Measurements from ENCODE around the gene EEF1A2.

DNA sequence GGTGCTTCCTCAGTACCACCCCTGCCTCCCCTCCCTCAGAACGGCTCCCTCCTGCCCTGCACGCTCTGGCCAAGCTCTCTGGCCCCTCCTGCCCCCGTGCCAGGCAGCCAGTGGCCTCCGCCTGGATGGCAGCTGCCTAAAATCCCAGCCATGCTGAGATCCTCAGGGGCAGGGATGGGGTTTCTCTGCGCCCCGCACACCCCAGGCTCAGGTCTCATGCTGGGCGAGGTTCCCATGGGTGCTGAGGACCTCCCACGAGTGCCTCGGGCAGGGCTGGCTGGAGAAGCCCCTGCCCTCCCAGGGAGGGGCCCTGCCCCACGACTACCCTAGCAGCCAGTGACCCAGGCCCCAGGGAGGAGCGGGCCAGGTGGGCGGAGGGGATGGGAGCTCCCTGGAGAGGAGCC is 35.5 kb upstream of the EEF1A2 start:
- TF ChIP-seq, protein P1, sequence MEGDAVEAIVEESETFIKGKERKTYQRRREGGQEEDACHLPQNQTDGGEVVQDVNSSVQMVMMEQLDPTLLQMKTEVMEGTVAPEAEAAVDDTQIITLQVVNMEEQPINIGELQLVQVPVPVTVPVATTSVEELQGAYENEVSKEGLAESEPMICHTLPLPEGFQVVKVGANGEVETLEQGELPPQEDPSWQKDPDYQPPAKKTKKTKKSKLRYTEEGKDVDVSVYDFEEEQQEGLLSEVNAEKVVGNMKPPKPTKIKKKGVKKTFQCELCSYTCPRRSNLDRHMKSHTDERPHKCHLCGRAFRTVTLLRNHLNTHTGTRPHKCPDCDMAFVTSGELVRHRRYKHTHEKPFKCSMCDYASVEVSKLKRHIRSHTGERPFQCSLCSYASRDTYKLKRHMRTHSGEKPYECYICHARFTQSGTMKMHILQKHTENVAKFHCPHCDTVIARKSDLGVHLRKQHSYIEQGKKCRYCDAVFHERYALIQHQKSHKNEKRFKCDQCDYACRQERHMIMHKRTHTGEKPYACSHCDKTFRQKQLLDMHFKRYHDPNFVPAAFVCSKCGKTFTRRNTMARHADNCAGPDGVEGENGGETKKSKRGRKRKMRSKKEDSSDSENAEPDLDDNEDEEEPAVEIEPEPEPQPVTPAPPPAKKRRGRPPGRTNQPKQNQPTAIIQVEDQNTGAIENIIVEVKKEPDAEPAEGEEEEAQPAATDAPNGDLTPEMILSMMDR (IDR thresholded peaks at IDR 0.05; ENCODE audit: borderline replicate concordance, extremely low read depth, low read length, poor library complexity, severe bottlenecking), result no peak
- no peak for TF ChIP-seq EZH2 (IDR thresholded peaks at IDR 0.05; ENCODE audit: borderline replicate concordance, low read depth, low read length, severe bottlenecking)

All from DND-41 (cell line).